ENCODE results near the gene KAZN.

GRCh38 chr1:14982029-14982428, 383.5 kb downstream of the KAZN start:
- no peak for TF ChIP-seq POU6F1 (CRISPR knock-in tag; IDR thresholded peaks at IDR 0.05; ENCODE audit: borderline replicate concordance, low read depth)
- no peak for TF ChIP-seq ZFP3 (CRISPR knock-in tag; IDR thresholded peaks at IDR 0.05)
- TF ChIP-seq ARNTL (CRISPR knock-in tag; IDR thresholded peaks at IDR 0.05; ENCODE audit: borderline replicate concordance, low read depth) = no peak
- no peak for TF ChIP-seq GLIS3 (CRISPR knock-in tag; IDR thresholded peaks at IDR 0.05)
- no peak for TF ChIP-seq ZNF70 (CRISPR knock-in tag; IDR thresholded peaks at IDR 0.05)
- no peak for TF ChIP-seq CSRNP3 (CRISPR knock-in tag; IDR thresholded peaks at IDR 0.05)
- TF ChIP-seq ZNF8 (CRISPR knock-in tag; IDR thresholded peaks at IDR 0.05) = no peak
- no peak for TF ChIP-seq BACH2 (CRISPR knock-in tag; IDR thresholded peaks at IDR 0.05; ENCODE audit: borderline replicate concordance)
- TF ChIP-seq RARB (CRISPR knock-in tag; IDR thresholded peaks at IDR 0.05) = no peak
